Choroid plexus epithelial cell (primary cell): ENCODE data around the gene SHISA8.

ENCODE experiments used
- DNase-seq: peaks from one replicate; pipeline ENCODE4 v3.0.0-alpha.2; 2010; ENCODE audit warnings: low read depth
- H3K4me3 ChIP-seq: 2 replicates; pipeline ENCODE4 v1.5.1; 2011; ENCODE audit warnings: low read depth, mild to moderate bottlenecking, control low read depth, low read length, moderate library complexity
- TF ChIP-seq, protein P1 (sequence below): conservative IDR thresholded peaks from 2 replicates; pipeline ENCODE4 v1.5.1; 2011; ENCODE audit warnings: low read depth, mild to moderate bottlenecking, control low read depth, inconsistent platforms, low read length, moderate library complexity

SHISA8 gene

DNA sequence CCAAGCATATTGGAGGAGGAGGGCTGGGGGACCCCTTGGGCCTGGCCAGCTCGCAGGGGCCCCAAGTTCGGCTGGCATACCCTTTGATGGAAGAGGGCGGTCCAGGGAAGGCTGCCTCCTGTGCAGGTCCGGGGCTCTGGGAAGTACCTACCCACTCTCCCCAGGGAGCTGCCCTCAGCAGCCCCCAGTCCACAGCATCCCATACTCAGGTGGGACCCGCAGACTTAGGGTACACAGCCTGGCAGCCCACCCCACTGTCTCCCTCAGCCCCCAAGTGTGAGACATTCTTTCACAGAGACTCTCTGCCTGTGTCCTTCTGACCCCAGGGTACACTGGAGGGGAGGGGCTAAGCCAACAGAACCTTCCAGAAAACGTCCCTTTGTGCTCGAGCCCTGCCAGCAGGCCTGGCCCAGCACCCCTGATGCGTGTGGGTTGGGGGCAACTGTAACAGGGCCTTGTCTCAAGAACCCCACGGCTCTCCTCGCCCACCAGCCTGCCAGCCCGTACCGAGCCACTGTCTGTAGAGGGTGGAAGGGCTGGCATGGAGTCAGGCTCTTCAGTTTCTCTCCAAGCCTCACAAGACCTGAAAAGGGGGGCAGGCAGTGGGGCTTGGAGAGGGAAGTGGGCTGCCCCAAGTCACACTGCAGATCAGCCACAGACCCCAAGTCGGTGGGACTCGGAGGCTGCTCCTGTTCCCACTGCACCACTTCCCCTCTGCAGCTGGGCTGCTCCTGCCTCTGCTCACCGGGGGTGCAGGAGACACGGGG lies 18.7 kb upstream of the SHISA8 start:
- DNase-seq: no peak
- TF ChIP-seq, protein P1, sequence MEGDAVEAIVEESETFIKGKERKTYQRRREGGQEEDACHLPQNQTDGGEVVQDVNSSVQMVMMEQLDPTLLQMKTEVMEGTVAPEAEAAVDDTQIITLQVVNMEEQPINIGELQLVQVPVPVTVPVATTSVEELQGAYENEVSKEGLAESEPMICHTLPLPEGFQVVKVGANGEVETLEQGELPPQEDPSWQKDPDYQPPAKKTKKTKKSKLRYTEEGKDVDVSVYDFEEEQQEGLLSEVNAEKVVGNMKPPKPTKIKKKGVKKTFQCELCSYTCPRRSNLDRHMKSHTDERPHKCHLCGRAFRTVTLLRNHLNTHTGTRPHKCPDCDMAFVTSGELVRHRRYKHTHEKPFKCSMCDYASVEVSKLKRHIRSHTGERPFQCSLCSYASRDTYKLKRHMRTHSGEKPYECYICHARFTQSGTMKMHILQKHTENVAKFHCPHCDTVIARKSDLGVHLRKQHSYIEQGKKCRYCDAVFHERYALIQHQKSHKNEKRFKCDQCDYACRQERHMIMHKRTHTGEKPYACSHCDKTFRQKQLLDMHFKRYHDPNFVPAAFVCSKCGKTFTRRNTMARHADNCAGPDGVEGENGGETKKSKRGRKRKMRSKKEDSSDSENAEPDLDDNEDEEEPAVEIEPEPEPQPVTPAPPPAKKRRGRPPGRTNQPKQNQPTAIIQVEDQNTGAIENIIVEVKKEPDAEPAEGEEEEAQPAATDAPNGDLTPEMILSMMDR: no peak
- no peak overlapping the region for H3K4me3 ChIP-seq

DNA sequence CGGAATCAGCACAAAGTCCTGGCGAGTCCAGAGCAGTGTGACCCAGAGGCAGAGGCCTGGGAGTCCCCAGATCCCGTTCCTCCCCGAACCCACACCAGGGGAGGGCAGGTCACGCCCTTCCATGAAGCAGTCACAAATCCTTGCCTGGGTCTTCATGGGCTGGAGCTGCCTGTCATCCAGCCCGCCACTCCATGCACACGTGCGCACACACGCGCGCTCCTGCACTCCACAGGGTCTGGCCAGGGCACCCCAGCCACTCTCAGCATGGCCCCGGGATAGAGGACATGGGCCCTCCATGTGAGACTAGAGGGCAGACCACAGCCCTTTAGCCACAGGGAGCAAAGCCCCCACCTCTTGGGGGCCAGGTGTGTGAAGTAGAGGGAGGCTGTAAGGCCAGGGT lies 17.5 kb upstream of the SHISA8 start:
- H3K4me3 ChIP-seq: no peak overlapping the region
- no peak for DNase-seq
- TF ChIP-seq, protein P1: no peak

- no peak overlapping the region for H3K4me3 ChIP-seq
- TF ChIP-seq, protein P1: no peak
- no peak for DNase-seq
Measured at GRCh38 chr22:41931701-41932269, 16.9 kb upstream of the SHISA8 start.

- TF ChIP-seq, protein P1: no peak
- H3K4me3 ChIP-seq: no peak overlapping the region
- DNase-seq: no peak
Measured at GRCh38 chr22:41929418-41929810, 14.5 kb upstream of the SHISA8 start.

DNA sequence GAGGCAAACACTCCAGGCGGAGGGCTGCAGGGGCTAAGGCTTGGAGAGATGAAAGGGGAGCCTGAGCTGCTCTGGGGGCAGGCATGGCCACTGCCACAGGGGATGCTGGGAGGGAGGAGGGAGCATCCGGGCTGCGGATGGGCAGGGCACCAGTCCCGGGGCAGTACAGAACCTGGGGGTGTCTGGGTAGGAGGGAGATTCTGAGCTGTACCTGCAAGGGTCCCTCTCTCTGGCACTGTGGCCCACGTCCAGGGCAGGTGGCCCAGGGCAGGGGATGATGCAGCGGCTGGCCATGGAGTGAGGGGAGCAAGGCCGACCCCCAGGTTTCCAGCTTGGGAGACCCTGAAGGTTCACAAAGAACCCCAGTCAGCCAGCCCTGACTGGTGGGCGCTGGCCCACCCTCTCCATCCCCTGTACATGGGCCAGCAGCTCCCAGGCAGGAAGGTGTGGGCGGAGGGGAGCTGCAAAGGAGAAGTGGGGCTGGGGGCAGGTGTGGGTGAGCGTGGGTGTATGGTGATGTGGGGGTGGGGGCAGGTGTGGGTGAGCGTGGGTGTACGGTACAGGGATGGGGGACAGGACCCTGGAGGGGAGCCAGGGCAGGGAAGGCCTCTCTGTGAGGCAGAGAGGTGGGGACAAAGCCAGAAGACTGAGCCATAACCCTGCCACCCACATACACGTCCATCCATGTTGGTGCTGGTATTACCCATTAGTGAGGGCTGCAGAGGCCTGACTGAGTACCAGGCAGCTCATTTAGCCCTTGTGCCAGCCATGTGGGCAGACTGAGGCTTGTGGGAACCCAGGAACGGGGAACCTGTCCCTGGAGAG lies 13.9 kb upstream of the SHISA8 start:
- H3K4me3 ChIP-seq: no peak overlapping the region
- DNase-seq: no peak
- TF ChIP-seq, protein P1: no peak

DNA sequence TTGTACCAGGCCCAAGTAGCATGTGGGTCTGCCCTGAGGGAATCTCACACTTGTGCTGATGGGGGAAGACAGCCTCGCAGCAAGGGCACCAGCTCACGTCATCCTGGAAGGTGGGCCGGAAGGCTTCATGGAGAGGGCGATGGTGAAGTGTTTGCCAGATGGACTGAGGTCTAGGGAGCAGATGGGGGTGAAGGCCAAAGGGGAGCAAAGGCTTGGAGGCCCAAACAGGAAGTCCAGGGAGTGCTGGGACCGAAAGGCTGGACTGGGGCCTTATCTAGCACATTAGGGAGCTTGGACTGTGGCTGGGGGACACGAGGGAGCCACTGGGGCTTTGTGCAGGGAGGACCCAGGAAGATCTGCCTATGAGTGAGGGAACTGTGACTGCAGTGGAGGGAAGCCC lies 12.9 kb upstream of the SHISA8 start:
- H3K4me3 ChIP-seq: no peak overlapping the region
- DNase-seq: no peak
- TF ChIP-seq, protein P1: no peak
